ENCODE measurements around the gene AGXT2. TPM values are rescaled to one million over a fixed set of nuclear protein-coding genes. Genes with fewer than 3 reads are reported as not detected.

The AGXT2 gene
- total and polyA plus RNA-seq, 2 donors (not counting 1 experiment from before 2014, with no cell fraction given) = not detected

DNA sequence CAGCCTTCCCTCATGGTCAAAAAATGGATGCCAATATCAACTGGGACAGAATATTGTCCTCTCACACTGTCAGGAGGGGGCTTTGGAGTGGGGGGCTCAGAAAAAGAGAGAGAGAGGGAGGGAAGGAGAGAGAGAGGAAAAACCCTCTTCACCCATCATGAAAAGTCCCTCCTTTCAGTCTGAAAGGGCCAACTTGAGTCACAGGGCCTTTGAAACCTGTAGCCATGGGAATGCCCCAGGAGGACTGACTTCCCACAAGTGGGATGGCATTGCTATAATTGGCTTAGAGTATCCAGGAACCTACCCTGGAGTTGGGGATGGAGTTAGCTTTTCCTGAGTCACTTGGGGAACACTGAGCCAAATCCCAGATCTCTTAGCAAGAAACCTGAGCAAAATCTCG is 77.2 kb downstream of the AGXT2 start:
- Histone ChIP-seq H3K9ac (ENCODE audit: insufficient read depth, low read length) (no peak overlapping the region), H4K20me1 (ENCODE audit: control insufficient read depth, extremely low read depth, insufficient read depth, low read length) (no peaks in the 10 kb centered on the region), H3K4me3 (replicated peaks in 1 of 4; ENCODE audit: control extremely low read depth in 1 of 4, insufficient read depth in 1 of 4, low read depth in 3 of 4, low read length in 4 of 4) (no peak overlapping the region), H3K36me3 (ENCODE audit: control insufficient read depth, insufficient read depth, low read length) (no peaks in the 10 kb centered on the region), H3K4me2 (ENCODE audit: extremely low read depth, insufficient read depth, low read length) (no peak overlapping the region), H3K27ac (ENCODE audit: insufficient read depth, low read length) (no peak overlapping the region), H3K79me2 (ENCODE audit: control insufficient read depth, insufficient read depth, low read length) (no peaks in the 10 kb centered on the region), H3K4me1 (ENCODE audit: control insufficient read depth, extremely low read depth, insufficient read depth, low read length) (no peaks in the 10 kb centered on the region), H3K27me3 (ENCODE audit: control insufficient read depth, insufficient read depth, low read length) (no peaks in the 10 kb centered on the region), H2AFZ (ENCODE audit: low read length) (no peak overlapping the region), H3K9me3 (ENCODE audit: control insufficient read depth, insufficient read depth, low read depth, low read length) (no peaks in the 10 kb centered on the region)
- no peak for TF ChIP-seq EZH2 (IDR thresholded peaks at IDR 0.05; ENCODE audit: low read length, missing control alignments)
- no peak for TF ChIP-seq CTCF (conservative IDR thresholded peaks at IDR 0.05 in 1 of 2, IDR thresholded peaks at IDR 0.05 in 1 of 2; ENCODE audit: low read depth in 1 of 2, low read length in 2 of 2)
- no peak for DNase-seq (ENCODE audit: low read depth in 2 of 2)

DNA sequence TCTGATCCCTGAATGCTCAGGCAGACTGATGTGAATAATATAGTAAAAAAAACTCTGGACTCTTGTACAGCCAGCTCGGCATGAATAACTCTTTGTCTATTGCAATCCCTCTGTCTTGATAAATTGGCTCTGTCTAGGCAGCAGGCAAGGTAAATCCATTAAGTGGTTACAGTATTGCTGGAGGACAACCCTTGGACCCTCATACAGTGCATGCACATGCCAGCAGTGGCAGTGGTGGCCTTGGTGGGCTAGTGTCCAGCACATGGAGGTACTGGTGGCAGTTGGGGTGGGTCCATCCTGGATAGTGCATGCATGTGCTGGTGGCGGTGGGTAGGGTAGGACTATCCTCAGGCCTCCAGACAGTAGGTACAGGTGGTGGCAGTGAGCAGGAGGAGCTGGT is 79.5 kb downstream of the AGXT2 start:
- no peak overlapping the region for H3K4me2 ChIP-seq (ENCODE audit: extremely low read depth, insufficient read depth, low read length)
- DNase-seq (ENCODE audit: low read depth in 2 of 2) = no peak
- H3K27ac ChIP-seq (ENCODE audit: insufficient read depth, low read length) = no peak overlapping the region
- H3K9ac ChIP-seq (ENCODE audit: insufficient read depth, low read length) = no peak overlapping the region
- no peaks in the 10 kb centered on the region for H3K9me3 ChIP-seq (ENCODE audit: control insufficient read depth, insufficient read depth, low read depth, low read length)
- no peaks in the 10 kb centered on the region for H4K20me1 ChIP-seq (ENCODE audit: control insufficient read depth, extremely low read depth, insufficient read depth, low read length)
- H3K79me2 ChIP-seq (ENCODE audit: control insufficient read depth, insufficient read depth, low read length) = no peaks in the 10 kb centered on the region
- H3K36me3 ChIP-seq (ENCODE audit: control insufficient read depth, insufficient read depth, low read length) = no peaks in the 10 kb centered on the region
- no peak overlapping the region for H3K4me3 ChIP-seq (replicated peaks in 1 of 4; ENCODE audit: control extremely low read depth in 1 of 4, insufficient read depth in 1 of 4, low read depth in 3 of 4, low read length in 4 of 4)
- H3K4me1 ChIP-seq (ENCODE audit: control insufficient read depth, extremely low read depth, insufficient read depth, low read length) = no peaks in the 10 kb centered on the region
- H2AFZ ChIP-seq (ENCODE audit: low read length) = no peak overlapping the region
- TF ChIP-seq EZH2 (IDR thresholded peaks at IDR 0.05; ENCODE audit: low read length, missing control alignments) = no peak
- no peak for TF ChIP-seq CTCF (conservative IDR thresholded peaks at IDR 0.05 in 1 of 2, IDR thresholded peaks at IDR 0.05 in 1 of 2; ENCODE audit: low read depth in 1 of 2, low read length in 2 of 2)
- H3K27me3 ChIP-seq (ENCODE audit: control insufficient read depth, insufficient read depth, low read length) = no peaks in the 10 kb centered on the region

- H3K79me2 ChIP-seq (ENCODE audit: control insufficient read depth, insufficient read depth, low read length) = no peaks in the 10 kb centered on the region
- no peaks in the 10 kb centered on the region for H4K20me1 ChIP-seq (ENCODE audit: control insufficient read depth, extremely low read depth, insufficient read depth, low read length)
- H2AFZ ChIP-seq (ENCODE audit: low read length) = no peak overlapping the region
- no peak overlapping the region for H3K4me3 ChIP-seq (replicated peaks in 1 of 4; ENCODE audit: control extremely low read depth in 1 of 4, insufficient read depth in 1 of 4, low read depth in 3 of 4, low read length in 4 of 4)
- no peaks in the 10 kb centered on the region for H3K27me3 ChIP-seq (ENCODE audit: control insufficient read depth, insufficient read depth, low read length)
- no peak overlapping the region for H3K9ac ChIP-seq (ENCODE audit: insufficient read depth, low read length)
- no peak overlapping the region for H3K27ac ChIP-seq (ENCODE audit: insufficient read depth, low read length)
- H3K9me3 ChIP-seq (ENCODE audit: control insufficient read depth, insufficient read depth, low read depth, low read length) = no peaks in the 10 kb centered on the region
- H3K4me1 ChIP-seq (ENCODE audit: control insufficient read depth, extremely low read depth, insufficient read depth, low read length) = no peaks in the 10 kb centered on the region
- TF ChIP-seq CTCF (conservative IDR thresholded peaks at IDR 0.05 in 1 of 2, IDR thresholded peaks at IDR 0.05 in 1 of 2; ENCODE audit: low read depth in 1 of 2, low read length in 2 of 2) = no peak
- TF ChIP-seq EZH2 (IDR thresholded peaks at IDR 0.05; ENCODE audit: low read length, missing control alignments) = no peak
- no peaks in the 10 kb centered on the region for H3K36me3 ChIP-seq (ENCODE audit: control insufficient read depth, insufficient read depth, low read length)
- DNase-seq (ENCODE audit: low read depth in 2 of 2) = no peak
- no peak overlapping the region for H3K4me2 ChIP-seq (ENCODE audit: extremely low read depth, insufficient read depth, low read length)
Measured at GRCh38 chr5:34967540-34967939, 80.2 kb downstream of the AGXT2 start.

Measured in fibroblast of lung (primary cell).